Heart left ventricle (tissue), 13 donors: Measurements from ENCODE around the gene ANO2.

Experiments used
- CTCF ChIP-seq, 12 donors: fragments of 200-600 bp; sonication (generic) in 4 of 12; IDR thresholded peaks; one replicate each; pipeline versions ENCODE4 v1.5.0 to v1.8.0; 2018 to 2022; ENCODE audit warnings: antibody characterized with exemption in 12 of 12, mild to moderate bottlenecking in 5 of 12
- POLR2A ChIP-seq, 2 donors: fragments of 450-650 bp; IDR thresholded peaks; one replicate each; pipeline ENCODE4 v1.6.1; 2017; ENCODE audit warnings: antibody characterized with exemption in 2 of 2, mild to moderate bottlenecking in 2 of 2, moderate library complexity in 2 of 2
- donor health status: ischemic (EF 13 %, LVEDD 7.1; RV severe dilation, severe dysfunction).
- donor health status: DM: no; HTN: yes; CAD: no.
- donor health status: DM: no; HTN: no; CAD: no.
- donor health status: ischemic (EF 25% LVEDD 6.9; RV normal size, moderate dysfunction).
- donor health status: ischemic (EF 25% LVEDD 5.7; RV mildly dilated, moderate dysfunction).
- donor health status: ischemic (EF 35%, LVEDD 5.7; RV mildly dilated, moderate dysfunction).
- donor health status: nonischemic (EF 11% LVEDD 7.7; RV severe dilation, severe dysfunction).
- donor health status: DM: yes; HTN: yes; CAD: no.
- donor health status: PGD.
- donor health status: ischemic (EF 29% LVEDD 5.4; RV normal size, mild dysfunction).
- donor health status: nonischemic (EF 23%, LVEDD 6.1; RV moderate dilation, normal function).

GRCh38 chr12:5868625-5869295 is 76.3 kb downstream of the ANO2 start:
- no peak for TF ChIP-seq CTCF (IDR thresholded peaks at IDR 0.05)
- TF ChIP-seq POLR2A (IDR thresholded peaks at IDR 0.05): no peak
